Smooth muscle cell of the brain vasculature (primary cell): ENCODE results near the gene FGF12.

Experiments
- DNase-seq: peaks from one replicate; pipeline ENCODE4 v3.0.0-alpha.2; 2012; ENCODE audit warnings: low read depth, low spot score

The FGF12 gene

DNA sequence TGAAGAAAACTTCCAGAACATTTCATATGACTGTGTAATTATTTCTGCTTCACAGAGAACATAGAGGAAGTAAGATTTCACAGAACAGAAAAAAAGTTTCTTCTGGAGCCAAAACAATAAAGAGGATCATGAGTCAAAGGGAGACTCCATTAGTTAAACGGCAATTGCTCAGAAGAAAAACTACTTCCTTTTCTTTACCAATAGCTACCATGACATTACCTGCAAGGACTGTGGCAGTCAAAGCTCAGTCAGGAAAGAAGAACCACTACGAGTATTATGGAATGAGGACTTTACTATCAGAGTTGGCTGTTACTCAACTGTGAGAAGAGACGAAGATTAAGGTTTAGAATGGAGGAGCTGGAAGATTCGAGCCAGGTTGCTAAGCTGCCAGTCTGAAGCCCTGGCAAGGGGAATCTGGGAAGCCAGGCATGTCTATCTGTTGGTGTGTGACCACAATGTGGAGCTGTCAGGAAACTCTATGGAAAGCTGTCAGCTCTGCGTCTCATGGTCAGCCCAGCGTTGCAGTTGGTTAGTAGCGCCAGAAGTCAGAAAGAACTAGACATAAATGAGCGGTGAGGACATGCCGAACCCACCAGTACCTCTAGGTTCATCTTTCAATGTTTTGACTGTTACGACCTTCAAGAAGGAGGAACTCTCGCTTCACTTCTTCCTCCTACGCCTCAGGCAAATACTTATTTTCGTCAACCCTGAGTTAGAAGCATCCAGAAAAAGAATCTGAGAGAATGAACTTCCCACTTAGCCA lies 604.3 kb downstream of the FGF12 start:
- DNase-seq, result no peak

DNA sequence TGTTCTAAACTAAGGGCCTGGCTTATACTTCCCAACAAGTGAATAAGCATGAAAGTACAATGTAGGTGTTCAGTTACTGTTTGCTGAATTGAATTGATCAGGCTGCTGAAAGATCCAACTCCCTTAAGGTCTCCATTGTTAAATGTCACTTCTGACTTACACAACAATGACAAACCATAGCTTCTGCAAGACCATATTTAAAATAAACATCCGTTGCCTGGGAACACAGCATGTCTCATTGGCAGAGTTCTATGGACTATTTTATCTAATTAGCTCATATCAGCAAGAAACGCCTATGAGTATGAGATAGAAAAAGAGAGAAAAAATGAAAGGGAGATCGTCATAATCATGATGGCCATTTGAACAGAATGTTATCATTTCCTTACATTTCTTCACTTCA lies 605.4 kb downstream of the FGF12 start:
- DNase-seq, result no peak

- no peak for DNase-seq
Observed at GRCh38 chr3:192108820-192109219, 618.5 kb downstream of the FGF12 start.

GRCh38 chr3:192106543-192106942 lies 620.8 kb downstream of the FGF12 start:
- DNase-seq, result no peak

DNA sequence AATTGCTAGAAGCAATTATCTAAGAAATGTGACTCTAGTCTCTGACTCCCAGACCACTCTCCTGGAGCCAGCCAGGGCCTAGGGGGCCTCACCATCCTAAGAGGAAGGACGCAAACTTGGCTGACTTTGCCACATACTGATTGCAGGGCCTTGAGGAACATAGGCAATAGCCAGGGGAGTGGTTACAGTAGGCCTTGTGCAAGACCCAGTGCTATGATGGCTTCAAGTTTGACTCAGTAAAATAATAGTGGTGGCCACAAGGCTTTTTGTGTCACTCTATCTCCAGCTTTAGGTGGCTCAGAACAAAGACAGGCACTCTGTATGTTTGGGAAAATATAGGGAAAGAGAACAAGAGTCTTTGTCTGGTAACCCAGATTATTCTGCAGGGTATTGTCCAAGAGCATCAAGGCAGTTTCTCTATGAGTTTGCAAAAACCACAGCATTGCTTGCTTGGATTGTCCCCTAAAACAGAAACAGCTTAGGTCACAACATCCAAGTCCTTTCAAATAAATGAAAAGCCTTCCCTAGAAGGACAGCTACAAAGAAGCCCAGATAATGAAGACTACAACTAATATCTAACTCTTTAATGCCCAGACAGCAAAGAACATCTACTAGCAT lies 634.8 kb downstream of the FGF12 start:
- DNase-seq, result no peak

DNA sequence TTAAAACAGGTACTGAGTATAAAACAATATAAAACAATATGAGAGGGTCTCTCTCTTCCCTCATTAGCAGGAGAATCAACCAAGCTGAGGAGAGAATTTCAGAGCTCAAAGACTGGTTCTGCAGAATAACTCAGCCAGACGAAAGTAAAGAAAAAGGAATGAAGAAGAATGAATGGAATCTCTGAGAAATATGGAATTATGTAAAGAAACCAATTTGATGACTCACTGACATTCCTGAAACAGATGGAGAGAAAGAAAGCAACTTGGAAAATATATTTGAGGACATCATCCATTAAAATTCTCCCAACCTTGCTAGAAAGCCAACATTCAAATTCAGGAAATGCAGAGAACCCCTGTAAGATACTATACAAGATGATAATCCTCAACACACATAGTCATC lies 635.5 kb downstream of the FGF12 start:
- DNase-seq, result no peak

GRCh38 chr3:192090586-192090985 lies 636.8 kb downstream of the FGF12 start:
- DNase-seq, result no peak
